ENCODE measurements around the gene ATRIP.

- TF ChIP-seq CTCF (tag by site-specific recombination; IDR thresholded peaks at IDR 0.05) (no peak), ZNF121 (tag by site-specific recombination; IDR thresholded peaks at IDR 0.05) (no peak), ZFP41 (tag by site-specific recombination; IDR thresholded peaks at IDR 0.05; ENCODE audit: borderline replicate concordance) (no peak), ZNF350 (tag by site-specific recombination; IDR thresholded peaks at IDR 0.05) (no peak), ZBTB7A (tag by site-specific recombination; IDR thresholded peaks at IDR 0.05; ENCODE audit: low read depth) (no peak), ZNF677 (tag by site-specific recombination; IDR thresholded peaks at IDR 0.05) (no peak), ZNF292 (tag by site-specific recombination; IDR thresholded peaks at IDR 0.05; ENCODE audit: borderline replicate concordance, low read depth) (no peak)
- TF ChIP-seq, protein P1, sequence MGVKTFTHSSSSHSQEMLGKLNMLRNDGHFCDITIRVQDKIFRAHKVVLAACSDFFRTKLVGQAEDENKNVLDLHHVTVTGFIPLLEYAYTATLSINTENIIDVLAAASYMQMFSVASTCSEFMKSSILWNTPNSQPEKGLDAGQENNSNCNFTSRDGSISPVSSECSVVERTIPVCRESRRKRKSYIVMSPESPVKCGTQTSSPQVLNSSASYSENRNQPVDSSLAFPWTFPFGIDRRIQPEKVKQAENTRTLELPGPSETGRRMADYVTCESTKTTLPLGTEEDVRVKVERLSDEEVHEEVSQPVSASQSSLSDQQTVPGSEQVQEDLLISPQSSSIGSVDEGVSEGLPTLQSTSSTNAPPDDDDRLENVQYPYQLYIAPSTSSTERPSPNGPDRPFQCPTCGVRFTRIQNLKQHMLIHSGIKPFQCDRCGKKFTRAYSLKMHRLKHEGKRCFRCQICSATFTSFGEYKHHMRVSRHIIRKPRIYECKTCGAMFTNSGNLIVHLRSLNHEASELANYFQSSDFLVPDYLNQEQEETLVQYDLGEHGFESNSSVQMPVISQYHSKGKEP (tag by site-specific recombination; IDR thresholded peaks at IDR 0.05), result no peak
Observed at GRCh38 chr3:48456456-48456855, 9.9 kb downstream of the ATRIP start.
